Fibroblast of villous mesenchyme (primary cell): Measurements from ENCODE around the gene CEP55. TPM values are rescaled to one million over a fixed set of nuclear protein-coding genes. Genes with fewer than 3 reads are reported as not detected.
"Not testable (repeated sequence)": the region's sequence is repeated elsewhere in the genome, so short reads cannot be mapped to it uniquely, and the experiment has no call there.

Experiments
- DNase-seq: peaks from one replicate; pipeline ENCODE4 v3.0.0-alpha.2; 2010; ENCODE audit warnings: low read depth
- H3K4me3 ChIP-seq: 2 replicates; pipeline ENCODE4 v1.5.1; 2011; ENCODE audit warnings: low read depth, mild to moderate bottlenecking, low read length
- total RNA-seq: library from RNA; depleted of rRNA; stranded (reverse); fragments of >200 nt; gene quantifications from 2 replicates; pipeline ENCODE4 v1.2.3, GENCODE V29; 2012
- TF ChIP-seq, protein P1 (sequence below): IDR thresholded peaks from 2 replicates; pipeline ENCODE4 v1.5.1; 2012; ENCODE audit warnings: low read depth, mild to moderate bottlenecking, low read length; ENCODE audit not compliant: insufficient read depth

The CEP55 gene
- total RNA-seq, 1 donor: 35.0 TPM

DNA sequence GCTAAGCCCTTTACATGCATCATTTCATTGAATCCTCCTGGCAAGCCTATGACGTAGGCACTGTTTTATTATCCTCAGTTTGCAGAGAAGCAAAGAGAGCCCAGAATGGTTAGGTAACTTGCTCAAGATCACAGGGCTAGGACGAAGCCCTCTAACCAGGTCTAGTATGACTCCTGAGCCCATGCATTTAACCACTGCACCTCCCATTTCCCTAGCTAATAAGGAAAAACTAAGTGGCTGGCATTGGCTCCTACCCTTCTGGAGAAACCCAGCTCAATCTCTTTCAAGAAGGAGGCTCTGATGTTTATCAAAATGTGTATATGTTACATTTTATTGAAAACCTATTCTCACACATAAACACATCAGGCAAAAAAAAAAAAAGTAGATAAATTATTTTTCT lies 34.0 kb upstream of the CEP55 start:
- H3K4me3 ChIP-seq: no peak overlapping the region
- DNase-seq: no peak
- TF ChIP-seq, protein P1, sequence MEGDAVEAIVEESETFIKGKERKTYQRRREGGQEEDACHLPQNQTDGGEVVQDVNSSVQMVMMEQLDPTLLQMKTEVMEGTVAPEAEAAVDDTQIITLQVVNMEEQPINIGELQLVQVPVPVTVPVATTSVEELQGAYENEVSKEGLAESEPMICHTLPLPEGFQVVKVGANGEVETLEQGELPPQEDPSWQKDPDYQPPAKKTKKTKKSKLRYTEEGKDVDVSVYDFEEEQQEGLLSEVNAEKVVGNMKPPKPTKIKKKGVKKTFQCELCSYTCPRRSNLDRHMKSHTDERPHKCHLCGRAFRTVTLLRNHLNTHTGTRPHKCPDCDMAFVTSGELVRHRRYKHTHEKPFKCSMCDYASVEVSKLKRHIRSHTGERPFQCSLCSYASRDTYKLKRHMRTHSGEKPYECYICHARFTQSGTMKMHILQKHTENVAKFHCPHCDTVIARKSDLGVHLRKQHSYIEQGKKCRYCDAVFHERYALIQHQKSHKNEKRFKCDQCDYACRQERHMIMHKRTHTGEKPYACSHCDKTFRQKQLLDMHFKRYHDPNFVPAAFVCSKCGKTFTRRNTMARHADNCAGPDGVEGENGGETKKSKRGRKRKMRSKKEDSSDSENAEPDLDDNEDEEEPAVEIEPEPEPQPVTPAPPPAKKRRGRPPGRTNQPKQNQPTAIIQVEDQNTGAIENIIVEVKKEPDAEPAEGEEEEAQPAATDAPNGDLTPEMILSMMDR: no peak

DNA sequence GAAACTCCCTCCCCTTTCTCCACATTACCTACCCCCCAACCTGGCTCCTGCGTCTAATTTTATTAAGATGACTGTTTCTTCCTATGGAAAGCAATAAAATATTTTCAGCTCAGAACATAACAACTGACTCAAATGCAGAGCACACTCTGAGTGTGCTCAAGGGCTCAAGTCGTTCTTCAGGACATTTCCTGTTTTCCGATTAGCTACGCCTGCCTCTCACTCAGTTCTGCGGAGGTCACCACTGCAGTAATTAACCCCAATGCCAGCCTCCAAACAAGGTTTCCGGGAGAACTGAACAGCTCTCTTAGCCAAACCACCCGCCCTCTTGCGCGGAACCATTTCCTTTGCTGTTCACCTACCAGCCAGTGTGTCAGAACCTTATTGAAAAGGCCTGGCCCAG lies 33.5 kb upstream of the CEP55 start:
- H3K4me3 ChIP-seq: no peak overlapping the region
- TF ChIP-seq, protein P1: no peak
- DNase-seq: peak; percentile 82

DNA sequence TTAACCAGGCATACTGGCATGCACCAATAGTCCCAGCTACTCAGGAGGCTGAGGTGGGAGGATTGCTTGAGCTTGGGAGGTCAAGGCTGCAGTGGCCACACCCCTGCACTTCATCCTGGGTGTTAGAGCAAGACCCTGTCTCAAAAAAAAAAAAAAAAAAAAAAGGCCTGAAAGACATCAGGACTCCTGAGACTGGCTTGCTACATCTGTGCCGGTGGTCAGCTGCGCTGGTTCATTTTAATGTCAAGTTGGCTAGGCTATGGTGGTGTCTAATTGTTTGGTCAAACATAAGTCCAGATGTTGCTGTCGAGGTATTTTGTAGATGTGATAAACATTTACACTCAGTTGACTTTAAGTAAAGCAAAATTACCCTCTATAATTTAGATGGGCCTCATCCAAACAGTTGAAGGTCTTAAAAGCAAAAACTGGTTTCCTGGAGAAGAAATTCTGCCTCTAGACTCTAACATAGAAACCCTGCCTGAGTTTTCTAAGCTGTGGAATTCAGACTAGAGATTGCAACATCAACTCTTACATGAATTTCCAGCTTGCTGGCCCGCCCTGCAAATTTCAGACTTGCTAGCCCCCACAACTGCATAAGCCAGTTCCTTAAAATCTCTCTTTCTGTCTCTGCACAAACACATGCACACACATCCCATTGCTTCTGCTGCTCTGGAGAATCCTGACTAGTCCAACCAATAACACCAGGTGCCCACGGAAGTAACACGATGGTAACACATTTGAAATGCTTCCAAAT lies 32.5 kb upstream of the CEP55 start:
- TF ChIP-seq, protein P1: no peak
- no peak overlapping the region for H3K4me3 ChIP-seq
- DNase-seq: peak; percentile 90

GRCh38 chr10:93464776-93465388 lies 31.5 kb upstream of the CEP55 start:
- TF ChIP-seq, protein P1: no peak
- DNase-seq: peak; percentile 70
- no peak overlapping the region for H3K4me3 ChIP-seq

DNA sequence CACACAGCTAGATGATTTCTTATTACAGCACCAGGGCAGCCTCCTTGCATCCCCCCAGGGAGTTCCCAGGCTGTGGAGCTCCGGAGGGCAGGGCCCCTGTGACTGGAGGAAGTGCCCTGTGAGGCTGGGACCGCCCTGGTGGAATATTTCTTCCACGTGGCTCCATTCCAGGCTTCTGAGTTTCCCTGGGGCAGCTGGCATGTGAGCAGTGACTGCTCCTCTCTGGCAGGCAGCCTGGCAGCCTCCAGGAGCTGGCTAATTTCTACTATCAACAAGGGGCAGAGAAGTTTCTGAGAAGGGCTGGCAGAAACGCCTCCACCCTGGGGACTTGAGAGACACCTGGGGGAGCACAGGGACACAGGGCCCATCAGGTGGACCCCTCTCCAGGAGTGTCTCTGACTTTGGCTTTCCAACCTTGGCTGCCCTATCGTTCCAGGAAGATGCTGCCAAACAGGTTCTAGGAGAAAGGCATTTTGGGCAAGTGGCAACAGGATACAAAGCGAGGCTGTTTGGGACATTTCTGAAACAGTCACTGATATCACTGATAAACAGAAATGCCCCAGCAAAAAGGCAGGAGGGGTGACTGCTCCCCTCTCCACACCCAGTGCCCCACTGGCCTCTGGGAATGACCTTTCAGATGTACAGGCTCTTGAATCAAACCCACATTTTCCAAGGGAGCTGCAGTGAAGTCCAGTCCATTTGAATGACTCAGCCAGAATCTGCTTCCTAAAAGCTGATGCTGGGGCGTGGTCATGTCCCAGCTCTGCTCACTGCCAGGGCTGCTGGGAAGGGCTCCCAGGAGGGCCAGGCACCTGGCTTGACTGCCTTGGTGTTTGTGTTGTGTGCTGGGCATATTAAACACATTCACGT lies 30.4 kb upstream of the CEP55 start:
- peak; percentile 95 for DNase-seq
- TF ChIP-seq, protein P1: no peak
- H3K4me3 ChIP-seq: no peak overlapping the region

- not testable (repeated sequence) for H3K4me3 ChIP-seq, DNase-seq
These were observed 28.8 kb upstream of the CEP55 start for GRCh38 chr10:93467635-93468034.
